ENCODE measurements around the gene CYP1B1.
A peak's percentile ranks its signal among the peaks of the same experiment; 100 is the strongest.
"Not testable (repeated sequence)": the region's sequence is repeated elsewhere in the genome, so short reads cannot be mapped to it uniquely, and the experiment has no call there.

Gene CYP1B1

GRCh38 chr2:38075507-38076151 is at the start of gene CYP1B1:
Gene CYP1B1, minus strand, starts transcription at chr2:38076151. Its CDS starts 763 bp downstream, at chr2:38075388.
- no peak for DNase-seq

GRCh38 chr2:38125007-38125406 is 49.1 kb upstream of the CYP1B1 start:
- DNase-seq, result no peak

GRCh38 chr2:38123911-38124310 is 48.0 kb upstream of the CYP1B1 start:
- no peak for DNase-seq

GRCh38 chr2:38122344-38122743 is 46.4 kb upstream of the CYP1B1 start:
- no peak for DNase-seq

- DNase-seq, result no peak
These were observed 45.5 kb upstream of the CYP1B1 start for GRCh38 chr2:38121481-38121880.

GRCh38 chr2:38120829-38121228 is 44.9 kb upstream of the CYP1B1 start:
- DNase-seq, result no peak

GRCh38 chr2:38120264-38120592 is 44.3 kb upstream of the CYP1B1 start:
- DNase-seq, result no peak

- no peak for DNase-seq
These were observed 40.8 kb upstream of the CYP1B1 start for GRCh38 chr2:38116762-38117161.

GRCh38 chr2:38115216-38116032 is 39.5 kb upstream of the CYP1B1 start:
- DNase-seq, result peak; percentile 65 to 75

- no peak for DNase-seq
These were observed 38.2 kb upstream of the CYP1B1 start for GRCh38 chr2:38113981-38114708.

GRCh38 chr2:38113051-38113450 is 37.1 kb upstream of the CYP1B1 start:
- no peak for DNase-seq

GRCh38 chr2:38111350-38111749 is 35.4 kb upstream of the CYP1B1 start:
- DNase-seq, result not testable (repeated sequence)

GRCh38 chr2:38109732-38110181 is 33.8 kb upstream of the CYP1B1 start:
- DNase-seq, result no peak

- DNase-seq, result no peak
These were observed 33.2 kb upstream of the CYP1B1 start for GRCh38 chr2:38108907-38109731.

GRCh38 chr2:38107738-38108410 is 31.9 kb upstream of the CYP1B1 start:
- DNase-seq, result no peak

GRCh38 chr2:38106405-38107094 is 30.6 kb upstream of the CYP1B1 start:
- no peak for DNase-seq

GRCh38 chr2:38105922-38106321 is 30.0 kb upstream of the CYP1B1 start:
- no peak for DNase-seq

- DNase-seq, result no peak
These were observed 28.6 kb upstream of the CYP1B1 start for GRCh38 chr2:38104598-38104997.

- no peak for DNase-seq
These were observed 24.4 kb upstream of the CYP1B1 start for GRCh38 chr2:38100328-38100727.

- DNase-seq, result no peak
These were observed 23.4 kb upstream of the CYP1B1 start for GRCh38 chr2:38099099-38100028.
